Loucy (cell line): Measurements from ENCODE around the gene NRCAM.
"Not testable (repeated sequence)": the region's sequence is repeated elsewhere in the genome, so short reads cannot be mapped to it uniquely, and the experiment has no call there.

ENCODE experiments used
- H2AFZ ChIP-seq: fragments of 200-600 bp; sonication (generic); 2 replicates; pipeline ENCODE4 v1.6.0; 2016; ENCODE audit warnings: antibody characterized with exemption, mild to moderate bottlenecking, low read length, moderate library complexity
- H3F3A ChIP-seq: fragments of 200-600 bp; 2 replicates; pipeline ENCODE4 v1.6.0; 2016; ENCODE audit warnings: antibody characterized with exemption, low read depth, mild to moderate bottlenecking
- H3K27me3 ChIP-seq: fragments of 200-600 bp; sonication (generic); 2 replicates; pipeline ENCODE4 v1.6.1; 2014; ENCODE audit warnings: low read length, mild to moderate bottlenecking; ENCODE audit not compliant: insufficient read depth, poor library complexity, severe bottlenecking
- H3K36me3 ChIP-seq: fragments of 200-600 bp; sonication (generic); 2 replicates; pipeline ENCODE4 v1.6.1; 2016; ENCODE audit warnings: low read length; ENCODE audit not compliant: insufficient read depth
- H3K4me1 ChIP-seq: fragments of 200-600 bp; sonication (generic); 2 replicates; pipeline ENCODE4 v1.5.1; 2014; ENCODE audit warnings: low read length, mild to moderate bottlenecking; ENCODE audit not compliant: insufficient read depth, poor library complexity, severe bottlenecking
- H3K4me2 ChIP-seq: fragments of 200-600 bp; sonication (generic); 2 replicates; pipeline ENCODE4 v1.6.0; 2014; ENCODE audit warnings: antibody characterized with exemption, low read length, low read depth, mild to moderate bottlenecking; ENCODE audit not compliant: poor library complexity, severe bottlenecking
- H3K4me3 ChIP-seq: fragments of 200-600 bp; sonication (generic); 2 replicates; pipeline ENCODE4 v1.5.1; 2014; ENCODE audit warnings: low read length, mild to moderate bottlenecking, mixed read lengths; ENCODE audit not compliant: poor library complexity, severe bottlenecking
- H3K79me2 ChIP-seq: fragments of 200-600 bp; sonication (generic); 2 replicates; pipeline ENCODE4 v1.6.1; 2014; ENCODE audit warnings: low read length; ENCODE audit not compliant: insufficient read depth
- H3K9ac ChIP-seq: fragments of 200-600 bp; sonication (generic); 2 replicates; pipeline ENCODE4 v1.6.0; 2014; ENCODE audit warnings: mild to moderate bottlenecking, low read depth, low read length, moderate library complexity; ENCODE audit not compliant: poor library complexity, severe bottlenecking
- H3K9me2 ChIP-seq: fragments of 200-600 bp; sonication (generic); replicated peaks from 2 replicates; pipeline ENCODE4 v1.6.1; 2016; ENCODE audit warnings: low read depth, low read length, mixed read lengths
- H3K9me3 ChIP-seq: fragments of 200-600 bp; sonication (generic); 2 replicates; pipeline ENCODE4 v1.6.1; 2014; ENCODE audit warnings: mild to moderate bottlenecking, antibody characterized with exemption, low read length, low read depth; ENCODE audit not compliant: insufficient read depth
- H4K20me1 ChIP-seq: fragments of 200-600 bp; sonication (generic); 2 replicates; pipeline ENCODE4 v1.6.0; 2014; ENCODE audit warnings: antibody characterized with exemption, low read length, mild to moderate bottlenecking; ENCODE audit not compliant: insufficient read depth, poor library complexity, severe bottlenecking
- EZH2phosphoT487 ChIP-seq: fragments of 200-600 bp; IDR thresholded peaks from 2 replicates; pipeline ENCODE4 v1.6.1; 2018; ENCODE audit warnings: antibody characterized with exemption, mild to moderate bottlenecking, moderate library complexity, borderline replicate concordance
- TF ChIP-seq, protein P1 (sequence below): fragments of 200-600 bp; sonication (generic); conservative IDR thresholded peaks from 2 replicates; pipeline ENCODE4 v1.5.1; 2014; ENCODE audit warnings: mild to moderate bottlenecking, antibody characterized with exemption, low read length

NRCAM gene

DNA sequence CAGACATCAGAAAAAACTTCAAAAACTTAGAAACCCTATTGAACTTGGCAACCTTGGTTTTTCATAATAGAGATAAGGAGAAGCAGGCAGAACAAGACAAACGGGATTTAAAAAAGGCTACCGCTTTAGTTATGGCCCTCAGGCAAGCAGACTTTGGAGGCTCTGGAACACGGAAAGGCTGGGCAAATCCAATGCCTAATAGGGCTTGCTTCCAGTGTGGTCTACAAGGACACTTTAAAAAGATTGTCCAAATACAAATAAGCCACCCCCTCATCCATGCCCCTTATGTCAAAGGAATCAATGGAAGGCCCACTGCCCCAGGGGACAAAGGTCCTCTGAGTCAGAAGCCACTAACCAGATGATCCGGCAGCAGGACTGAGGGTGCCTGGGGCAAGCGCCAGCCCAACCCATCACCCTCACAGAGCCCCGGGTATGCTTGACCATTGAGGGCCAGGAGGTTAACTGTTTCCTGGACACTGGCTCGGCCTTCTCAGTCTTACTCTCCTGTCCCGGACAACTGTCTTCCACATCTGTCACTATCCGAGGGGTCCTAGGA is 115.3 kb downstream of the NRCAM start:
- H3K9me2 ChIP-seq = no peaks in the 10 kb centered on the region
- H3K4me3 ChIP-seq = no peak overlapping the region
- H3F3A ChIP-seq = no peaks in the 10 kb centered on the region
- H3K9me3 ChIP-seq = no peaks in the 10 kb centered on the region
- H3K27me3 ChIP-seq = no peaks in the 10 kb centered on the region
- no peak overlapping the region for H3K4me2 ChIP-seq
- H3K9ac ChIP-seq = no peak overlapping the region
- H3K4me1 ChIP-seq = no peaks in the 10 kb centered on the region
- H2AFZ ChIP-seq = no peak overlapping the region
- no peaks in the 10 kb centered on the region for H3K79me2 ChIP-seq
- H3K36me3 ChIP-seq = no peaks in the 10 kb centered on the region
- TF ChIP-seq, protein P1, sequence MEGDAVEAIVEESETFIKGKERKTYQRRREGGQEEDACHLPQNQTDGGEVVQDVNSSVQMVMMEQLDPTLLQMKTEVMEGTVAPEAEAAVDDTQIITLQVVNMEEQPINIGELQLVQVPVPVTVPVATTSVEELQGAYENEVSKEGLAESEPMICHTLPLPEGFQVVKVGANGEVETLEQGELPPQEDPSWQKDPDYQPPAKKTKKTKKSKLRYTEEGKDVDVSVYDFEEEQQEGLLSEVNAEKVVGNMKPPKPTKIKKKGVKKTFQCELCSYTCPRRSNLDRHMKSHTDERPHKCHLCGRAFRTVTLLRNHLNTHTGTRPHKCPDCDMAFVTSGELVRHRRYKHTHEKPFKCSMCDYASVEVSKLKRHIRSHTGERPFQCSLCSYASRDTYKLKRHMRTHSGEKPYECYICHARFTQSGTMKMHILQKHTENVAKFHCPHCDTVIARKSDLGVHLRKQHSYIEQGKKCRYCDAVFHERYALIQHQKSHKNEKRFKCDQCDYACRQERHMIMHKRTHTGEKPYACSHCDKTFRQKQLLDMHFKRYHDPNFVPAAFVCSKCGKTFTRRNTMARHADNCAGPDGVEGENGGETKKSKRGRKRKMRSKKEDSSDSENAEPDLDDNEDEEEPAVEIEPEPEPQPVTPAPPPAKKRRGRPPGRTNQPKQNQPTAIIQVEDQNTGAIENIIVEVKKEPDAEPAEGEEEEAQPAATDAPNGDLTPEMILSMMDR = no peak
- no peak for TF ChIP-seq EZH2phosphoT487
- H4K20me1 ChIP-seq = no peaks in the 10 kb centered on the region

DNA sequence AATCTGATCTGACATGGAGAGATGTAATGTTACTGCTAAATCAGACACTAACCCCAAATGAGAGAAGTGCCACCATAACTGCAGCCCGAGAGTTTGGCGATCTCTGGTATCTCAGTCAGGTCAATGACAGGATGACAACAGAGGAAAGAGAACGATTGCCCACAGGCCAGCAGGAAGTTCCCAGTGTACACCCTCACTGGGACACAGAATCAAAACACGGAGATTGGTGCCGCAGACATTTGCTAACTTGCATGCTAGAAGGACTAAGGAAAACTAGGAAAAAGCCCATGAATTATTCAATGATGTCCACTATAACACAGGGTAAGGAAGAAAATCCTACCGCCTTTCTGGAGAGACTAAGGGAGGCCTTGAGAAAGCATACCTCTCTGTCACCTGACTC is 115.8 kb downstream of the NRCAM start:
- not testable (repeated sequence) for H3K9ac ChIP-seq, H3K9me2 ChIP-seq, H2AFZ ChIP-seq, H4K20me1 ChIP-seq, H3K36me3 ChIP-seq, H3F3A ChIP-seq, H3K27me3 ChIP-seq, H3K9me3 ChIP-seq, H3K4me2 ChIP-seq, H3K4me3 ChIP-seq, H3K4me1 ChIP-seq, H3K79me2 ChIP-seq

DNA sequence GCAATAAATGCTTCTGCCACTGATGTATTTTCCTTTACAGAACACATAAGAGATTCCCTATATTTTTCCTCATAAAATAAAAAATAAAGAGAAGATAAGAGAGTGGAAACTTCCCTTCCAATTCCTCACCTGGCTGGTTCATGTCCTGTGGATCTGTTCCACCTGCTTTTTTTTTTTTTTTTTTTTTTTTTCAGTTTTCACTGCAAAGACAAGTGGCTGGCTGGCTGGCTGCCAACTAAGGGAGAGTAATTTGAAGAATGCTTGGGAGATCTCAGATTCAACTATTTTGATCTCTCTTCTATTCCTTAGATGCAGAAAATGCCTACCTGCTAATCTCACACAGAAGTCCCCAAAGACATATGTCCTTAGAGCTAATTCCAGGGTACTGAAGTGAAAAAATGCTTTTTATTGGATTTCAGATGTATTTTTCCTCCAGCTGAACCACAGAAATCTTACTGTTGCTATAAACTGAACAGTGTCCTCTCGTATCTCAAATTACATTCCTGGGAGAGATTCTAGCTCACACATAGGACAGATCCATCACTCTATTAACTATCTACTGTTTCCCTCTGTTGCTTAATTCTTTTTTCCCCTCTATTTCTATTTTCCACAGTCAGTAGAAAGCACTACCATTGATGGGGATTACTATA is 120.8 kb downstream of the NRCAM start:
- no peaks in the 10 kb centered on the region for H3K4me1 ChIP-seq
- no peaks in the 10 kb centered on the region for H3K9me2 ChIP-seq
- no peak overlapping the region for H3K4me3 ChIP-seq
- H3K36me3 ChIP-seq = no peaks in the 10 kb centered on the region
- H3K4me2 ChIP-seq = no peak overlapping the region
- H3K9me3 ChIP-seq = no peaks in the 10 kb centered on the region
- no peak for TF ChIP-seq EZH2phosphoT487
- TF ChIP-seq, protein P1 = no peak
- no peaks in the 10 kb centered on the region for H3F3A ChIP-seq
- H2AFZ ChIP-seq = no peak overlapping the region
- H3K9ac ChIP-seq = no peak overlapping the region
- no peaks in the 10 kb centered on the region for H3K79me2 ChIP-seq
- no peaks in the 10 kb centered on the region for H4K20me1 ChIP-seq
- H3K27me3 ChIP-seq = no peaks in the 10 kb centered on the region

DNA sequence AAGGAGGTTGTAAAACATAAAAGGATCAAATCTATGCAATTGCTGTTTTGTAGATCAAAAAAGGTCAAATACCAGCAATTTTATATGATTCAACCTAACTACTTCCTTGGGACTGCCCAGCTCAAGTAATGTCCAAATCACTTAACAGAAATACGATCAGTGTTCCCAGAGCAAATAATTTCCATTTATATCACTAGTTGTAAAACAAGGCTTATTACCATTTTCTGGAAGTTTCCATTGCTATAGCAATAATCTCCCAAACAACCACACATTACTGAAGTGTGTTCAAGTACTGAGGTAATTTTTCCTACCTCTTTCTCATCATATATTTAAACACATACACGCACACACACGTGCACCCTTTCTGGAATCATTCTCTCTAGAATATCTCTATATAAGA is 123.3 kb downstream of the NRCAM start:
- no peaks in the 10 kb centered on the region for H3K27me3 ChIP-seq
- H3K4me2 ChIP-seq = no peak overlapping the region
- H3K9me2 ChIP-seq = no peaks in the 10 kb centered on the region
- H4K20me1 ChIP-seq = no peaks in the 10 kb centered on the region
- H3K4me1 ChIP-seq = no peaks in the 10 kb centered on the region
- no peaks in the 10 kb centered on the region for H3K79me2 ChIP-seq
- H3K36me3 ChIP-seq = no peaks in the 10 kb centered on the region
- no peaks in the 10 kb centered on the region for H3F3A ChIP-seq
- no peak overlapping the region for H3K4me3 ChIP-seq
- H3K9ac ChIP-seq = no peak overlapping the region
- H2AFZ ChIP-seq = no peak overlapping the region
- TF ChIP-seq EZH2phosphoT487 = no peak
- TF ChIP-seq, protein P1 = no peak
- no peaks in the 10 kb centered on the region for H3K9me3 ChIP-seq
